GM19351 (cell line): ENCODE results near the gene HNRNPM.

Experiments
- ATAC-seq: cut with Tn5 transposase; IDR thresholded peaks from one replicate; pipeline ENCODE4 v1.9.1; 2021; ENCODE audit warnings: mild to moderate bottlenecking, moderate library complexity; ENCODE audit not compliant: unreplicated experiment

Gene HNRNPM

GRCh38 chr19:8537099-8537498 is 92.3 kb downstream of the HNRNPM start:
- no peak for ATAC-seq
